NCI-H128 (cell line): Measurements from ENCODE around the gene TPTE.
"Not testable (repeated sequence)": the region's sequence is repeated elsewhere in the genome, so short reads cannot be mapped to it uniquely, and the experiment has no call there.

Source experiments
- DNase-seq: peaks from one replicate; lab custom pipeline; 2025; ENCODE audit not compliant: unreplicated experiment; lab: John Stamatoyannopoulos, UW

Gene TPTE

GRCh38 chr21:10616535-10616934, 95.2 kb downstream of the TPTE start:
- no peak for DNase-seq

- not testable (repeated sequence) for DNase-seq
These were observed 95.9 kb downstream of the TPTE start for GRCh38 chr21:10617133-10617752.

GRCh38 chr21:10627316-10627863, 106.0 kb downstream of the TPTE start:
- DNase-seq: no peak

GRCh38 chr21:10629239-10629638, 107.9 kb downstream of the TPTE start:
- not testable (repeated sequence) for DNase-seq

GRCh38 chr21:10630829-10631228, 109.4 kb downstream of the TPTE start:
- DNase-seq: not testable (repeated sequence)

- DNase-seq: not testable (repeated sequence)
These were observed 109.9 kb downstream of the TPTE start for GRCh38 chr21:10631316-10631715.

- DNase-seq: not testable (repeated sequence)
These were observed 116.8 kb downstream of the TPTE start for GRCh38 chr21:10638144-10638543.

GRCh38 chr21:10639123-10639522, 117.7 kb downstream of the TPTE start:
- no peak for DNase-seq

- DNase-seq: not testable (repeated sequence)
These were observed 118.4 kb downstream of the TPTE start for GRCh38 chr21:10639746-10640145.

- no peak for DNase-seq
These were observed 119.1 kb downstream of the TPTE start for GRCh38 chr21:10640446-10640845.

GRCh38 chr21:10641107-10641506, 119.7 kb downstream of the TPTE start:
- DNase-seq: no peak

- DNase-seq: not testable (repeated sequence)
These were observed 124.3 kb downstream of the TPTE start for GRCh38 chr21:10645667-10646066.

GRCh38 chr21:10649350-10650149, 128.2 kb downstream of the TPTE start:
- DNase-seq: not testable (repeated sequence)

GRCh38 chr21:10650297-10650696, 128.9 kb downstream of the TPTE start:
- DNase-seq: not testable (repeated sequence)
